Lung (tissue), 12 donors: Measurements from ENCODE around the gene PPP2R2C. TPM values are rescaled to one million over a fixed set of nuclear protein-coding genes. Genes with fewer than 3 reads are reported as not detected.

Experiments used
- ATAC-seq: fragments of 200-7000 bp; cut with Tn5 transposase; one replicate; pipeline ENCODE4 v1.9.1; 2020; ENCODE audit warnings: moderate number of reproducible peaks; ENCODE audit not compliant: insufficient read depth, low FRiP score
- DNase-seq, 3 donors: peaks; one replicate each; pipeline ENCODE4 v3.0.0-alpha.2; 2013 to 2017
- H3K27ac ChIP-seq, 2 donors: one replicate each; pipeline ENCODE4 v1.5.1; 2013; ENCODE audit warnings: mild to moderate bottlenecking in 2 of 2, moderate library complexity in 2 of 2, control low read depth in 1 of 2, inconsistent platforms in 1 of 2, low read depth in 1 of 2, low read length in 1 of 2
- H3K27me3 ChIP-seq, 3 donors: one replicate each; pipeline ENCODE4 v1.5.1; 2013; ENCODE audit warnings: low read length in 2 of 3; ENCODE audit not compliant: control insufficient read depth in 3 of 3, insufficient read depth in 3 of 3
- H3K36me3 ChIP-seq, 4 donors: one replicate each; pipeline ENCODE4 v1.5.1; 2013; ENCODE audit warnings: low read length in 4 of 4, mild to moderate bottlenecking in 1 of 4, moderate library complexity in 1 of 4; ENCODE audit not compliant: control insufficient read depth in 4 of 4, insufficient read depth in 4 of 4
- H3K4me1 ChIP-seq, 5 donors: one replicate each; pipeline ENCODE4 v1.5.1; 2013; ENCODE audit warnings: low read length in 5 of 5, mild to moderate bottlenecking in 2 of 5, moderate library complexity in 1 of 5; ENCODE audit not compliant: control insufficient read depth in 5 of 5, insufficient read depth in 5 of 5
- H3K4me3 ChIP-seq: one replicate; pipeline ENCODE4 v1.5.1; 2013; ENCODE audit warnings: mild to moderate bottlenecking, control low read depth, moderate library complexity
- H3K9ac ChIP-seq, 2 donors: one replicate each; pipeline ENCODE4 v1.5.1; 2013; ENCODE audit warnings: low read length in 2 of 2, control low read depth in 1 of 2; ENCODE audit not compliant: insufficient read depth in 1 of 2
- H3K9me3 ChIP-seq, 4 donors: one replicate each; pipeline ENCODE4 v1.5.1; 2013; ENCODE audit warnings: low read length in 3 of 4, mild to moderate bottlenecking in 1 of 4, moderate library complexity in 1 of 4; ENCODE audit not compliant: control insufficient read depth in 4 of 4, insufficient read depth in 3 of 4
- CTCF ChIP-seq: IDR thresholded peaks from 2 replicates; pipeline ENCODE4 v1.5.1; 2012; ENCODE audit warnings: mild to moderate bottlenecking; ENCODE audit errors: control extremely low read depth, extremely low read depth
- WGBS, 2 donors: extraction: QIAGEN DNeasy Blood & Tissue Kit; methylation state at CpG; one replicate each; pipeline ENCODE4 v1.1.7; 2013; 5-methylcytosine and 5-hydroxymethylcytosine counted together
- polyA plus RNA-seq, 2 donors: library from polyadenylated mRNA; stranded (reverse); fragments of 200-250 nt; gene quantifications; one replicate each; pipeline ENCODE4 v1.2.1, GENCODE V29; 2013
- total RNA-seq, 2 donors: library from RNA; depleted of rRNA in 1 of 2; stranded (reverse); fragments of >200 nt in 1 of 2; gene quantifications; one replicate each; pipeline ENCODE4 v1.2.1, GENCODE V29; 2014 to 2021
- donor health status: control.
- donor health status: control.
- donor health status: Bipolar disorder and iron deficiency.
- donor health status: healthy.
- donor health status: DM: yes; HTN: yes; CAD: no.

PPP2R2C gene
- total and polyA plus RNA-seq, 4 donors = 0.03 to 0.57 (median 0.04) TPM

DNA sequence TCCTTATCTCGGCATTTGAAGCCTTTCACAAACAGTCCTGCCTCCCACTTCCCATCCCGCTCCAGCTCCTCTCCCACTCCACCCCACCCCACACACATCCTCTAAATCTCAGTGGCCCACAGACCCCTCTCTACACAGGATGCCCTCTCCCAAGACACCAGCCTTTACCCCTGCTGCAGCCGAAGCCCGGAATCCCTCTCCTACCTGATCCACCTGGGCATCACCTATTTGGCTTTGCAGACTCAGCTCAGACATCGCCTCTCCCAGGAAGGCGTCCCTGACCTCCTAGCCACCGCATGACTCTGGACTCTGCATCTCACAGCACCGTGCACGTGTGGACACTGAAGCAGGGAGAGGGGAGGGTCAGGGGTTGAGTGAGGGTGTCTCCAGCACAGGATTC lies 11.5 kb downstream of the PPP2R2C start:
- DNase-seq (peak in 1 of 3 donors; percentile 5), ATAC-seq (no peak)
- no peaks in the 10 kb centered on the region for H3K36me3 ChIP-seq
- no peak overlapping the region for H3K27ac ChIP-seq
- H3K4me1 ChIP-seq = no peaks in the 10 kb centered on the region
- WGBS, 2 donors = 64 to 72% methylated on average over 9 of the region's 9 CpGs
- TF ChIP-seq CTCF = no peak
- peaks cover 0 to 10% (median 2%) of the 10 kb centered on the region in 4 donors for H3K9me3 ChIP-seq
- H3K27me3 ChIP-seq = peaks cover 0 to 21% (median 4%) of the 10 kb centered on the region in 3 donors
- H3K4me3 ChIP-seq = no peak overlapping the region
- no peak overlapping the region for H3K9ac ChIP-seq

GRCh38 chr4:6458528-6458927 lies 13.9 kb downstream of the PPP2R2C start:
- H3K9ac ChIP-seq = no peak overlapping the region
- H3K4me3 ChIP-seq = no peak overlapping the region
- peaks cover 0 to 8% (median 0%) of the 10 kb centered on the region in 3 donors for H3K27me3 ChIP-seq
- peaks cover 0 to 2% (median 0%) of the 10 kb centered on the region in 5 donors for H3K4me1 ChIP-seq
- no peak for TF ChIP-seq CTCF
- peaks cover 0 to 10% (median 2%) of the 10 kb centered on the region in 4 donors for H3K9me3 ChIP-seq
- ATAC-seq (no peak), DNase-seq (no peak)
- no peak overlapping the region for H3K27ac ChIP-seq
- no peaks in the 10 kb centered on the region for H3K36me3 ChIP-seq
- WGBS, 2 donors = 83 to 84% methylated on average over 2 of the region's 2 CpGs

GRCh38 chr4:6456450-6456849 lies 16.0 kb downstream of the PPP2R2C start:
- no peak for DNase-seq
- peaks cover 0 to 2% (median 0%) of the 10 kb centered on the region in 5 donors for H3K4me1 ChIP-seq
- H3K27ac ChIP-seq = no peak overlapping the region
- H3K9ac ChIP-seq = no peak overlapping the region
- WGBS, 2 donors = 66 to 71% methylated on average over 11 of the region's 11 CpGs
- no peak for TF ChIP-seq CTCF
- H3K27me3 ChIP-seq = peaks cover 0 to 8% (median 0%) of the 10 kb centered on the region in 3 donors
- no peak for ATAC-seq
- peaks cover 0 to 10% (median 2%) of the 10 kb centered on the region in 4 donors for H3K9me3 ChIP-seq
- H3K4me3 ChIP-seq = no peak overlapping the region
- no peaks in the 10 kb centered on the region for H3K36me3 ChIP-seq
